ENCODE results near the gene CLN6.
"Not testable (repeated sequence)": the region's sequence is repeated elsewhere in the genome, so short reads cannot be mapped to it uniquely, and the experiment has no call there.

CLN6 gene

GRCh38 chr15:68205558-68205944 lies 24.0 kb downstream of the CLN6 start:
- no peak for DNase-seq

DNA sequence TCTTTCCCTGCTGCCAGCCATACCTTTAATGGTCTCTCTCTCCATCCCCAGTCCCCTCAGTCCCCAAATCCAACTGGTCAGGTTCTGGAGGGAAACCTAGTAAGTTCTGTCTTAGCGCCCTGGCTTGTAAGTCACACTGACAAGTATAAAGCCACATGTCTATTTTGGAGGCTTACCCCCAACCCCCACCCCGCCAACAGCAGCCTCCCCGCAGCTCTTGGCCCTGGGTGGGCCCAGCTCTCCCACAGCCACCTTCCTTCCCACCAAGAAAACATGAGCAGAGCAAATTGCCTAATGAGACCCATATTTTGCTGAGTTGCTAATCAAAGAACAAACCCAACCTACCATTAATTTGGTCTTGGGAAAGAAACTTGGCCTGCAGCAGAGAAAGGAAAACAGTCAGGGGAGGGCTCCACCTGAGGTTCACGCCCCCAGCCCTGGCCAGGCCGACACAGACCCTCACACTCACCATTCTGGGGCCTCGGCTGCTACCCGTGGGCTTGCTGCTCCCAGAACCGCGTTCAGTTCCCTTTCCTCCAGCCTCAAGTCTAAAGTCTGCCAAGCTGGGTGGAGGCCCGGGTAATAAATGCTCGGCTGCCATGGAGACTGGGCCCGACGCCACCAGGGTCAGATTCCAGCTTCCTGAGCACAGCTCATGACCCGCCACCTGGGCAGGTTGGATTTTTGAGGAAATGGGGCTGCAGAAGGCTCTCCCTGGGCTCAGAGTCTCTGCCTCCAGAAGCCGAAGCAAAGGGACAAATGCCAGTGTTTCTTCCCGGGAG lies 24.6 kb downstream of the CLN6 start, which contains the start of gene CALML4:
CALML4 (minus strand) TSS at position 557 of the 782 bp plus-strand sequence; CDS start at position 472, 85 bp downstream.
- DNase-seq: no peak

GRCh38 chr15:68204361-68204760 lies 25.2 kb downstream of the CLN6 start:
- DNase-seq: no peak

DNA sequence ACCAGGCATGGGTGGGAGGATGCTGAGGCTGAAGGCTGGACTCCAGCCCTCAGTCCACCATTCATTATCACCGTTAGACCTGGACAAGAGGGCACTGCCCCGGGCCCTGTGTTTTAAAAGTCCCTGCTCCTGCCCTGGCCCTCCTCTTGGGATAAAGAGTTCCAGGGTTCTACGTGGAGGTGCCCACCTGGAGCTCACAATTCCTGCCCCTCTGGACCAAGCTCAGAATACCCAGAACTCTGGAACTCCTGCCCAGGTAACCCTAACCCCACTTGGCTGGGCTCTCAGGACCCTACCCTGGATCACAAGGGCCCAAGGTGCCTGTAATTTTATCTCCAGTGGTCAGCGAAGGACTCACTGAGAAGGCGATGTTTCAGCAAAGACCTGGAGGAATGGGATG lies 25.6 kb downstream of the CLN6 start:
- DNase-seq: no peak

DNA sequence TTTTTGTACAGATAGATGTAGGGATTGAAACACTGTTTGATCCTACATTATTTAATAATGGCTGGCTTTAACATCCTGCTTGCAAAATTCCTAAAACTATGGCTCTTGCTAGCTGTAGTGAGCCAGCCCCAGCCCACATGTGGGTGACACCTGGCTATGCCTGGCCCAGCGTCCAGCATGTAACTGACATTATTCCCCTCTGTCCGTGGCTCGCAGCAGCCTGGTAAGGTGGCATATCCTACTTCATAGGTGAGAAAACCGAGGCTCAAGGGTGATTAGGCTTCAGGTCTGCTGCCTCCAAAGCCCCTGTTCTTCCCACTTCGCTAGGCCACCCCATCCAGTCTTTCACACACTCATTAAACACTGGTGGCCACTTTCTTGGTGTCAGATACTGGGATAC lies 26.0 kb downstream of the CLN6 start:
- DNase-seq: no peak

GRCh38 chr15:68202994-68203393 lies 26.5 kb downstream of the CLN6 start:
- not testable (repeated sequence) for DNase-seq

GRCh38 chr15:68201879-68202261 lies 27.7 kb downstream of the CLN6 start:
- no peak for DNase-seq

DNA sequence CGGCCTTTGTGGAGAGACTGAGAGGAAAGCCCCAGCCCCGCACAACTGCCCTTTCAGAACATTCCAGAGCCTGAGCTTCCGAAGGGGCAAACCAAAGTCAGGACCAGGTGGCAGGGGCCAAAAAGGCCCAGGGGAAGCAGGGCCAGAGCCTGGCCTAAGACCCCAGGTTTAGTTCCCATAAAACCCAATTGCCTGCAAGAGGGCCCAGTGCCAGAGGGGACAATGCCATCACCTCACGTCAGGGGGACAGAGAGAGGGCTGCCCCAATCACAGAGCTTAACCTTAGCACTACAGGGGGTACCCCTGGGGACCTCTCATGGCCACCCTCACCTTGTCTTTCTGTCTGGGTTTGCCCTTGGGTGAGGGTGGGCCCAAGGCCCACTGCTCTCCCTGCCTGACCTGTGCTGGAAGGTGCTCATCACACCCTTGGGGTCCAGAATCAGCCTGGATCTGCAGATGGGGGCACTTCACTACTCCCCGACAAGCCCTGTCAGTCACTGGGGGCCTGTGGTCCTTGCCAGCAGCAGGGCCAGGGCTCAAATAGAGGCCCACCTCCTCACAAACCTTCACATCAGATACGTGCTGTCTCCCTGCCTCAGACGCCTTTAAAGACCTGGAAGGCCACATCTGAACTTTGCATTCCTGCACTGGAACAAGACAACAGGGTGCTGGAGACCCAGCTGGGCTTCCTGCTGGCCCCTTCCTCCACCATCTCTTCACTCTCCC lies 28.2 kb downstream of the CLN6 start:
- DNase-seq: no peak

DNA sequence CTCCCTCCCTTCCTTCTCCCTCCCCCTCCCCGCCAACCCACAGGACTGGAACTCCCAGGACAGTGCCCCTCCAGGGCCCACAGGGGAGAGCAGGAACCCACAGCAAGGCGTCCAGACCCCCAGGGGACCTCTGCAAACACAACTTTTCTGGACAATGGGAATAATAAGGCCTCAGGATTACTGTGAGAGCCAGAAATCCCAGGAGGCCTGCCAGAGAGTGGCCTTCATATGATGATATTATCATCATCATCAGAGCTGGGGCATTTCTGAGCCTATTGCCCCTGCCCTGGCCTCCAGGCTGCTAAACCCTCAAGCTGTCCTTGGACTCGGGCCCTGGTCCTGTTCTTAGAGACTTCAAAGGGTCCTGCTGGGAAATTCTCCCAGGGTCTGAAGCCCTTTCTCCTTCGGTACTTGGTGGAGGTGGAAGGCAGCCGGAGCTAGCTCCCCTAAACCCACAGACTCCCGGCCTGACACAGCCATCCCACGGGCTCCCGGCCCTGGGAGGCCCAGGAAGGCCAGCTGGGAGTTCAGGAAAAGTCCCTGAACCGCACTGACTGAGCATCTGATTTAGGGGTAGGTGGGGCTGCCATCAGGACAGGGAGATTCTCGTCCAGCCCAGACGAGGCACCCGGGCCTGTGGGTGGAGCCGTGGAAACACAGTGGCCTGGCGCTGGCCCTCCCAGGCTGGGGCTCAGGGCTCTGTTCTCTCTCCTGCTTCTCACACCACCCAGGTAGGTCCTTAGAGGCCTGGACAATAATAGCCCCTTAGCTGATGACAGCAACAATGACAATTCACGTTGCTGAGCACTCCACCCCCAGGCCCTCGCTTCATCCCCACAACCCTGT lies 29.3 kb downstream of the CLN6 start:
- no peak for DNase-seq

GRCh38 chr15:68199340-68199739 lies 30.2 kb downstream of the CLN6 start:
- no peak for DNase-seq

DNA sequence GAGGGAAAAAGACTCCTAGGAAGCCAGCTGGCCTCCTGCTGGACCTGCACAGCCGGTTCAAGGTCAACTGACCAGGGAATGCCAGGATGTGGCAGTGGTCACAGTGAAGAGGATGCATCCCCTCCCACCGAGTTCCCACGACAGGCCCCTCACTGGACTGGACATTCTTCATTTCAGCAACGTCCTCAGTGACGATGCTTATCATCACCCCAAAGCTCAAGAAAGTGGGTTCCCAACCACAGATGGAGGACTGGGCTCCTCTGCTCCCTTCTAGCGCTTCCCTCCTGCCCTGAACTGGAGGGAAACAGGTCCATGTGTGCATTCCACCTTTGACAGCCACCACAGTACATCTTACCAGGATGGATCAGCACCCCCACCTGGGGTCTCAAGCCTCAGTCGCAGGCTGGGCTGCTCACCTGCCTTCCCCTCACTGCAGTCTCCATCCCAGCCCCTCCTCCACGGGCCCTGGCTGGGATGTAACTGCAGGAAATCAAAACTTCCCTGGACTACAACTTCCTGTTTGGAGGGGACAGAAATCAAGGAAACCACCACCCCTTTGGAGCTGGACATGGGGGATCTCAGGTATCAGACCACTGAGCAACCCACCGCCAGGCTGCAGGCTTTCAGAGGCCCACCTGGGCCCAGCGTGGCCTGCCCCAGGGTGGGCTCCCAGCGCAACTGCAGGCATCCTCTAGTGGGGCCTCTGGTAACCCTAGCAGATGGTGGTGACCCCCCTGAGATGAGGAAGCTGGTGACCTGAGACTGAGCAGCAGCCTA lies 31.7 kb downstream of the CLN6 start:
- DNase-seq: no peak

DNA sequence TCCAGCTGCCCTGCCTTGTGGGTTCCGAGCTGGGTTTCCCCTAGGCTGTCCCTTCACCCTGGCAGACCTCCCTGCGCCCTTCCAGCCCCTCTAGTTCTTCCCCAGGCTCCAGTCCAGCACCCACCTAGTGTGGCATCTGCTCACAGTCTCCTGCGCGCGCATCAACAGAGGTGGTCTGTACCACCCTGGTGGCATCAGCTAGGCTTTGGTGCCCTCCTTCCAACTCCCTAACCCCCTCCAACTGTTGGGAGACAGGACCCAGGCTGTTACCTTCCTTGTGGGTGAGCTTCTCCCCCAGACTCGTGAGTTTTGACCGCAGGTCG lies 32.4 kb downstream of the CLN6 start:
- DNase-seq: no peak

DNA sequence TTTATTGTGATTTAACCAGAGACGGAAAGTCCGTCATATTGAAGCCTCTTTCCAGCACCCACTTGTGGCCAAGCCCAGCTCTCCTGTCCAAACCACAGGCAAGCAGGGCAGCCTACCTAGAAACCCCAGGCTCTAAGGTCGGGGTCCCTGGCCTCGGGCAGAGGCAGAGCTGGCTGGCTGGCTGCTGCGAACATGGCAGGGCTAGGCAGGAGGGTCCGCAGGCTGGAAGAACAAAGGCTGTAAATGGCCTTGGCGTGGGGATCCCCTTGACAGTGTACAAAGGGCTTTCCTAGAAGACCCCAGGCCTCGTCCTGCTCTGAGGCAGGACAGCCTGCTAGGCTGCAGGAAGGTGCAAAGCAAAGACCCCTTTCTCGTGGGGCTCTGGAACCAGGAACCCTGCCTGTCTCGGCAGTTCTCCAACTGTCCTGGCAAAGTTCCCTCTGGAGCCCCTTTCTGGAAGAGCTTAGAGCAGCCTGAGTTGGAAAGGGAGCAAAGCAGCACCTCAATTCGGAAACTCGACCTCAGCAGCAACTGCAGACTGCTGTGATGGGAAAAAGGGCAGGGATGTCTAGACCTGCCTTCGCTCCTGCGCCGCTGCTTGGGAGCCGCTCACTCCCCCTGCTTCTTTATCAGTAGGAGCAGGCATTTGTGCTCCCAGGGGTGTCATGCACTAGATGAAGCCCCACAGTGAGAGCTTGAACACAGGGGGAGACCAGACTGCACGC lies 32.9 kb downstream of the CLN6 start:
- DNase-seq: no peak

DNA sequence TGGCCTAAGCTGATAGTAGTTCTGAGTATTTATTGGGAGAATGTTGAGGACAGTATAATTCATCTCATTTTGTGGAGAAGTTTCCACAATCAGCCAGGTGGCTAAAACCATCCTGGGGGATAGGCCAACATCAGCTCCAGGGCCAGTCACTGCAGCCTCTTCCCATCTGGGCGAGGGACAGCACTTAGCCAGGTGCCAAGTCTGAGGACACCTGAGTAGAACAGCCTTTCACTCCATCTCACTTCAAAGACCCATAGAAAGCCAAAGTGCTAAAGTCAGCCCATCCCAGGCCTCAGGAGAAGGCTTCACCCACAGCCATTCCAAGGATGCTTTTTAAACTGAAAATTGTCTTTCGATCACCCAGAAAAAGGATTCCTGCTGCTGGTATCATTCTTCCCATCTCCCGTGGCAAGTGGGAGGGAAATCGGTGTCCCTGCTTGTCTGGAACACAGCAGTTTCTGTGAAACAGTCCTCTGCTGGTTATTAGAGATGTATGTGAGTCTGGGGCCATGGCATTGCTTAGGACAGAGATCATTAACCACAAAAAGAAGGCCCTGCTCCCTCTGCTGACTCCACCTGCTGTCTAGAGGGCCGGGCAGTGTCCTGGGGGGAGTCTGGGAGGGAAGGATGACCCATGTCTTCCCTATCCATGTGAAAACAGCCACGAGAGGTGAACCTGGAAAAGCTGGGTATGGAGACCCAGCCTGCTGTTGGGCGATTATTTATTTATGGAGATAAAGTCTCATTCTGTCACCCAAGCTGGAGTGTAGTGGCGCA lies 34.0 kb downstream of the CLN6 start:
- DNase-seq: no peak

- no peak for DNase-seq
These were observed 36.6 kb downstream of the CLN6 start for GRCh38 chr15:68192804-68193486.

- DNase-seq: no peak
These were observed 37.4 kb downstream of the CLN6 start for GRCh38 chr15:68192117-68192516.

DNA sequence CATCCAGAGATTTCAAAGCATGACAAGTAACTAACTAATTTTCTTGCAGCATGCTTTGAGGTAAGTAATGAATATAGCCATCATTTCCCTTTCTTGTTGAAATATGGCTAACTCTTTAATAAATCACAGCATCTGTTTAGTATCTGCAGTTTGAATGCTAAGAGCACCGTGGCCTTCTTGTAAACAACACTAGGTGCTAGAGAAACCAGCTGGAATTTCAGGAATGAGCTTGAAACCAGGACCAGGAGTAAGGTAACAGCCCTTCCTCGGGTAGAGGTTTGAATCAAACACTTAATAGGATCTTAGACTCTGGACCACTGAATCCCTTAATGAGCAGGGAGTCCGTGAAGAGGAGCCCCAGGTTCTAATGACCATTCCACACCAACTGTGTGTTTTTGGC lies 38.0 kb downstream of the CLN6 start:
- no peak for DNase-seq

DNA sequence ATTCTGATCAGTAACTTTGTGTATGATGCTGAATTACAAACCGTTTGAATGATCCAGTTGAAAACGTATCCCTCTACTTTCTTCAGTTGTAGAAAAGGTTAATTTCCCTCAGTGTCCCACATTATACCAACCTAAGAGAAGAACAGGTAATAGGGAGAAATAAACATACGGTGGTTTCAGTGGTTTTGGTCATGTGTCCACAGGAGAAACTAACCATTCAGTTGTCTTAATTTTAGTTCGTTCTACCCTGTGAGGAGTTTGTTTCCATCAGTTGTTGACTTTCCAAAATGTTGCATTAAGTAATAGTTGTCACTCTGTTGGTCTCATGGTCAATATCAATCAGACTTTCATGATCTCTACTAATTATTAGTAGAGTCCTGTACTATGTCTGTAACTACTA lies 39.5 kb downstream of the CLN6 start:
- no peak for DNase-seq

- DNase-seq: no peak
These were observed 40.9 kb downstream of the CLN6 start for GRCh38 chr15:68188647-68189046.

DNA sequence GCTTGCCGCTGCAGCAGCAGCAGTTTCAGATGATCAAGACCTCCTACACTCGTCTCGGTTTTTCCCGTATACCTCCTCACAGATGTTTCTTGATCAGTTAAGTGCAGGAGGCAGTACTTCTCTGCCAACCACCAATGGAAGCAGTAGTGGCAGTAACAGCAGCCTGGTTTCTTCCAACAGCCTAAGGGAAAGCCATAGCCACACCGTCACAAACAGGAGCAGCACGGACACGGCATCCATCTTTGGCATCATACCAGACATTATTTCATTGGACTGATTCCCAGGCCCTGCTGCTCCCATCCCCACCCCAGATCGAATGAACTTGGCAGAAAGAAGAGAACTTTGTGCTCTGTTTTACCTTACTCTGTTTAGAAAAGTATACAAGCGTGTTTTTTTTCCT lies 42.0 kb downstream of the CLN6 start:
- no peak for DNase-seq

Data from NCI-H146 (cell line).